HG02943 (cell line): ENCODE measurements around the gene PEX7.
"Not testable (repeated sequence)": the region's sequence is repeated elsewhere in the genome, so short reads cannot be mapped to it uniquely, and the experiment has no call there.

Experiments
- ATAC-seq: cut with Tn5 transposase; IDR thresholded peaks from one replicate; pipeline ENCODE4 v1.9.1; 2021; ENCODE audit warnings: mild to moderate bottlenecking, low read depth, moderate library complexity; ENCODE audit not compliant: unreplicated experiment

PEX7 gene

GRCh38 chr6:136831873-136832562, 9.6 kb downstream of the PEX7 start:
- no peak for ATAC-seq

GRCh38 chr6:136840276-136841001, 18.0 kb downstream of the PEX7 start:
- no peak for ATAC-seq

- ATAC-seq: no peak
These were observed 20.8 kb downstream of the PEX7 start for GRCh38 chr6:136843210-136843609.

- ATAC-seq: no peak
These were observed 23.7 kb downstream of the PEX7 start for GRCh38 chr6:136846046-136846445.

GRCh38 chr6:136846477-136846876, 24.1 kb downstream of the PEX7 start:
- ATAC-seq: not testable (repeated sequence)

GRCh38 chr6:136849979-136850563, 27.7 kb downstream of the PEX7 start:
- ATAC-seq: not testable (repeated sequence)

- ATAC-seq: no peak
These were observed 37.0 kb downstream of the PEX7 start for GRCh38 chr6:136859430-136859829.

GRCh38 chr6:136860043-136860442, 37.7 kb downstream of the PEX7 start:
- no peak for ATAC-seq

- no peak for ATAC-seq
These were observed 40.3 kb downstream of the PEX7 start for GRCh38 chr6:136862662-136863061.

GRCh38 chr6:136863752-136864151, 41.4 kb downstream of the PEX7 start:
- ATAC-seq: no peak

GRCh38 chr6:136864676-136865075, 42.3 kb downstream of the PEX7 start:
- ATAC-seq: no peak

GRCh38 chr6:136866872-136867416, 44.6 kb downstream of the PEX7 start:
- no peak for ATAC-seq

GRCh38 chr6:136869451-136869850, 47.1 kb downstream of the PEX7 start:
- ATAC-seq: no peak

- ATAC-seq: no peak
These were observed 51.4 kb downstream of the PEX7 start for GRCh38 chr6:136873748-136874147.

GRCh38 chr6:136876469-136876868, 54.1 kb downstream of the PEX7 start:
- ATAC-seq: not testable (repeated sequence)

GRCh38 chr6:136880748-136881460, 58.5 kb downstream of the PEX7 start:
- no peak for ATAC-seq

GRCh38 chr6:136886091-136886490, 63.7 kb downstream of the PEX7 start:
- no peak for ATAC-seq

GRCh38 chr6:136887953-136888352, 65.6 kb downstream of the PEX7 start:
- no peak for ATAC-seq

- ATAC-seq: no peak
These were observed 67.1 kb downstream of the PEX7 start for GRCh38 chr6:136889271-136890193.
